Measurements from ENCODE around the gene MACROD1. TPM values are rescaled to one million over a fixed set of nuclear protein-coding genes. Genes with fewer than 3 reads are reported as not detected.
"Not testable (repeated sequence)": the region's sequence is repeated elsewhere in the genome, so short reads cannot be mapped to it uniquely, and the experiment has no call there.

MACROD1 gene
- total and polyA plus RNA-seq, 9 donors, result 21.1 to 50.2 (median 32.2) TPM

DNA sequence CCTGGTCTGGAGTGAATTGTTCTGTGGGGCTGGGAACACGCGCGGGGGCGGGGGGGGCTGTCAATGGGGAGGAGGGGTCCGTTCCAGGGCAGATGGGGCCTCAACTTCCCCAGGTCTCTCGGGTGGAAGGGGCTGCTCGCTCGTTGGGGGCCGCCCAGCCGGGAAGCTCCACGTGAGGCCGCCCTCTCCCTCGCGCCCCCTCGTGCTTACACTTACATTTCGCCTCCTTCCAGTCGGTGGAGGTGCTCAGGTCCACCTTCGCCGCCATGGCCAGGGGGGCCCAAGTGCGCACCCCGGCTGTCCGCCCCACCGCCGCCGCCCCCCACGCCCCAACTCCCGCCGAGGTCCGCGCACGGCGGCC lies 452 bp downstream of the MACROD1 start:
- Histone ChIP-seq H3K36me3 (no peaks in the 10 kb centered on the region), H3K4me1 (ENCODE audit: insufficient read depth) (peaks cover 6% of the 10 kb centered on the region), H3K9me3 (no peaks in the 10 kb centered on the region), H3K4me3 (peak overlapping the region; percentile 56), H3K27ac (peak overlapping the region; percentile 23 to 55), H3K27me3 (no peaks in the 10 kb centered on the region)
- DNase-seq, result peak in 4 of 5 donors; percentile 53 to 67 (median 57)
- intact Hi-C loops (cut with DNase I), result no loop called here
- WGBS, 3 donors, result 1 to 2% (median 1%) methylated on average over 22 to 32 of the region's 32 CpGs
- TF ChIP-seq POLR2A (IDR thresholded peaks at IDR 0.05) (no peak), EP300 (IDR thresholded peaks at IDR 0.05) (no peak)
- TF ChIP-seq, protein P1, sequence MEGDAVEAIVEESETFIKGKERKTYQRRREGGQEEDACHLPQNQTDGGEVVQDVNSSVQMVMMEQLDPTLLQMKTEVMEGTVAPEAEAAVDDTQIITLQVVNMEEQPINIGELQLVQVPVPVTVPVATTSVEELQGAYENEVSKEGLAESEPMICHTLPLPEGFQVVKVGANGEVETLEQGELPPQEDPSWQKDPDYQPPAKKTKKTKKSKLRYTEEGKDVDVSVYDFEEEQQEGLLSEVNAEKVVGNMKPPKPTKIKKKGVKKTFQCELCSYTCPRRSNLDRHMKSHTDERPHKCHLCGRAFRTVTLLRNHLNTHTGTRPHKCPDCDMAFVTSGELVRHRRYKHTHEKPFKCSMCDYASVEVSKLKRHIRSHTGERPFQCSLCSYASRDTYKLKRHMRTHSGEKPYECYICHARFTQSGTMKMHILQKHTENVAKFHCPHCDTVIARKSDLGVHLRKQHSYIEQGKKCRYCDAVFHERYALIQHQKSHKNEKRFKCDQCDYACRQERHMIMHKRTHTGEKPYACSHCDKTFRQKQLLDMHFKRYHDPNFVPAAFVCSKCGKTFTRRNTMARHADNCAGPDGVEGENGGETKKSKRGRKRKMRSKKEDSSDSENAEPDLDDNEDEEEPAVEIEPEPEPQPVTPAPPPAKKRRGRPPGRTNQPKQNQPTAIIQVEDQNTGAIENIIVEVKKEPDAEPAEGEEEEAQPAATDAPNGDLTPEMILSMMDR (IDR thresholded peaks at IDR 0.05), result peak in 1 of 3 donors; percentile 4

DNA sequence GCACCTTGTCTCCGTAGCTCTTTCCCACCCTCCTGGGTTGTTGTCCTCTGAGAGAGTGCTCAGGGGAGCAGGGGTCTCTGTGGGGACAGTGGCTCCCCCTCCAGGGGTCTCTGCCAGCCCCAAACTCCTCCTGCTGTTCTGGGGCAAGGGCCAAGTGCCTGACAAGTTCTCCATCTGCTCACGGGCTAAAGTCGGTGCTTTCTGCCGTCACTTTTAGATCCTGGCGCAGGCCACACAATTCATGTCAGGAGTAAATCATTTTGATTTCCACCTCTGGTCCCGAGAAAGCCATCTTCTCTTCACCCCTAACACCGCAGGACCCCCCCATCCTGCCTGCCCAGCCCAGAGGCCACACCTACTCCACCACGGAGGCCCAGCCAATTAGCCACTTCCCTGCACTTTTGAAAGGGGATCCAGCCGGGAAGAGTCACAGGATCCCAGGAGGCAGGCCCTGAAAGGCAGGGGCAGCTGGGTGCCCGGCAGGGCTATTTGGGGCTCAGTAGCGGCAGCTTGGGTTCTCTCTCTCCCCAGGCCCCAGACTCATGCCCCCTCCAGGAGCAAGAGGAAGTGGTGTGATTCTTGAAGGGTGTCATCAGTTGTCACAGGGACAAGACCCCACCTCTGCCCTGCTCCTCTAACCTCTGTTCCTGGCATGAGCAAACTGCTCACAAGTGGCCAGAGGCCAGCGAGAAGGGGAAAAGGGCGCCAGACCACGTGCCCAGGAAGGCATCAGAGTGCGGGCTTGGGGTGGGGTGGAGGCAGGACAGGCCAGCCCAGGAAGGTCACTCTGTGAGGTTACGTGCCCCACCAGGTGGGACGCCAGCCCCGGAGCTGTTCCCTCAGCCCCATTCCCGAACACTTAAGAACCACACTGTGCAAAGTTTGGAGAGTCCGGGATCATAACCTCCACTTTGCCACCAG lies 1.3 kb downstream of the MACROD1 start:
- Histone ChIP-seq H3K27me3 (no peaks in the 10 kb centered on the region), H3K9me3 (no peaks in the 10 kb centered on the region), H3K4me1 (ENCODE audit: insufficient read depth) (peaks cover 6% of the 10 kb centered on the region), H3K27ac (peak overlapping the region; percentile 6 to 13), H3K36me3 (no peaks in the 10 kb centered on the region), H3K4me3 (peak overlapping the region; percentile 56)
- intact Hi-C loops (cut with DNase I), result no loop called here
- peak in 3 of 5 donors; percentile 52 to 57 (median 57) for DNase-seq
- TF ChIP-seq EP300 (IDR thresholded peaks at IDR 0.05), result no peak
- TF ChIP-seq, protein P1 (IDR thresholded peaks at IDR 0.05), result no peak
- no peak for TF ChIP-seq POLR2A (IDR thresholded peaks at IDR 0.05)
- WGBS, 3 donors, result 51 to 59% (median 54%) methylated on average over 20 of the region's 20 CpGs

DNA sequence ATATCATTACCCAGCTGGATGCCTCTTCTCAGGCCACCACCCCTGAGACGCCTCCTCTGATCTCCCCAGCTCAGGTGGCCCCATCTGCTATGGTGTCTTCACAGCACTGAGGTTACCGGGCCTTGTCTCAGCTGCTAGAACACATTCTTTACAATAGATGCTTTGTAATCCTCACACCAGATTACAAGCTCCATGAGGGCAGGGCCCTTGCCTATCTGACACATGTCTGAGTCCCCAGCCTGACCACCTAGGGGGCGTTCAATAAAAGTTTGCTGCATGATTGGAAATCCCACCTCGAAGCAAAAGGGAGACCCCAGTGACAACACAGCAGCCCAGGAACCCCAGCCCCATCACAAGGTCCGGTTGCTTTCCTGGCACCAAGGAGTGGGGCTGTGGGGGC lies 2.0 kb downstream of the MACROD1 start:
- H3K9me3 ChIP-seq, result no peaks in the 10 kb centered on the region
- TF ChIP-seq POLR2A (IDR thresholded peaks at IDR 0.05) (no peak), EP300 (IDR thresholded peaks at IDR 0.05) (no peak)
- TF ChIP-seq, protein P1 (IDR thresholded peaks at IDR 0.05), result no peak
- WGBS, 3 donors, result 90 to 94% (median 93%) methylated on average over 5 of the region's 5 CpGs
- no peaks in the 10 kb centered on the region for H3K27me3 ChIP-seq
- H3K4me3 ChIP-seq, result no peak overlapping the region
- H3K36me3 ChIP-seq, result no peaks in the 10 kb centered on the region
- DNase-seq, result no peak
- intact Hi-C loops (cut with DNase I), result no loop called here
- H3K4me1 ChIP-seq (ENCODE audit: insufficient read depth), result peaks cover 6% of the 10 kb centered on the region
- H3K27ac ChIP-seq, result no peak overlapping the region

DNA sequence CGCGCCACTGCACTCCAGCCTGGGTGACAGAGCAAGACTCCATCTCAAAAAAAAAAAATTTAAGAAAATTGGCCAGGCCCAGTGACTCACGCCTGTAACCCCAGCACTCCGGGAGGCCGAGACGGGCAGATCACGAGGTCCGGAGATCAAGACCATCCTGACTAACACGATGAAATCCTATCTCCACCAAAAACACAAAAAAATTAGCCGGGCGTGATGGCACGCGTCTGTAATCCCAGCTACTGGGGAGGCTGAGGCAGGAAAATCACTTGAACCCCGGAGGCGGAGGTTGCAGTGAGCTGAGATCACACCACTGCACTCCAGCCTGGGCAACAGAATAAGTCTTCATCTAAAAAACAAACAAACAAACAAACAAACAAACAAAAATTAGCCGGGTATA lies 3.1 kb downstream of the MACROD1 start:
- intact Hi-C loops (cut with DNase I); H3K9me3 ChIP-seq; DNase-seq; H3K4me3 ChIP-seq; H3K36me3 ChIP-seq; H3K27me3 ChIP-seq; H3K4me1 ChIP-seq (ENCODE audit: insufficient read depth); H3K27ac ChIP-seq: not testable (repeated sequence)
- WGBS, 3 donors, result 92 to 93% (median 92%) methylated on average over 16 of the region's 16 CpGs

DNA sequence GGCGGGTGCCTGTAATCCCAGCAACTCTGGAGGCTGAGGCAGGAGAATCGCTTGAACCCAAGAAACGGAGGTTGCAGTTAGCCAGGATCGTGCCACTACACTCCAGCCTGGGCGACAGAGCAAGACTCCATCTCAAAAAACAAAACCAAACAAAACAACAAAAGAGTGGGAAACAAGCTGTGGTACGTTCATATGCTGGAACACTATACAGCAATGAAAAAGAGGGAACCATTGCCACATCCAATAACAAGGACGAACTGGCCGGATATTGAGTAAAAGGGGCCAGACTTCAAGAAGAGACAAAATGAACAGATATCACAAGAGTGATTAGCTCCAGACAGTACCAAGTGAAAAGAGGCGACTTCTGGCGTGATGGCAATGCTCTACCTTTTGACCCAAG lies 4.9 kb downstream of the MACROD1 start:
- H3K9me3 ChIP-seq, result no peaks in the 10 kb centered on the region
- H3K27me3 ChIP-seq, result no peaks in the 10 kb centered on the region
- H3K4me1 ChIP-seq (ENCODE audit: insufficient read depth), result peaks cover 6% of the 10 kb centered on the region
- no peaks in the 10 kb centered on the region for H3K36me3 ChIP-seq
- no peak overlapping the region for H3K27ac ChIP-seq
- WGBS, 3 donors, result 91 to 97% (median 96%) methylated on average over 10 of the region's 10 CpGs
- intact Hi-C loops (cut with DNase I), result no loop called here
- no peak for TF ChIP-seq EP300 (IDR thresholded peaks at IDR 0.05)
- no peak for TF ChIP-seq POLR2A (IDR thresholded peaks at IDR 0.05)
- TF ChIP-seq, protein P1 (IDR thresholded peaks at IDR 0.05), result no peak
- no peak for DNase-seq
- no peak overlapping the region for H3K4me3 ChIP-seq
